ENCODE results near the gene MALAT1.

Gene MALAT1

DNA sequence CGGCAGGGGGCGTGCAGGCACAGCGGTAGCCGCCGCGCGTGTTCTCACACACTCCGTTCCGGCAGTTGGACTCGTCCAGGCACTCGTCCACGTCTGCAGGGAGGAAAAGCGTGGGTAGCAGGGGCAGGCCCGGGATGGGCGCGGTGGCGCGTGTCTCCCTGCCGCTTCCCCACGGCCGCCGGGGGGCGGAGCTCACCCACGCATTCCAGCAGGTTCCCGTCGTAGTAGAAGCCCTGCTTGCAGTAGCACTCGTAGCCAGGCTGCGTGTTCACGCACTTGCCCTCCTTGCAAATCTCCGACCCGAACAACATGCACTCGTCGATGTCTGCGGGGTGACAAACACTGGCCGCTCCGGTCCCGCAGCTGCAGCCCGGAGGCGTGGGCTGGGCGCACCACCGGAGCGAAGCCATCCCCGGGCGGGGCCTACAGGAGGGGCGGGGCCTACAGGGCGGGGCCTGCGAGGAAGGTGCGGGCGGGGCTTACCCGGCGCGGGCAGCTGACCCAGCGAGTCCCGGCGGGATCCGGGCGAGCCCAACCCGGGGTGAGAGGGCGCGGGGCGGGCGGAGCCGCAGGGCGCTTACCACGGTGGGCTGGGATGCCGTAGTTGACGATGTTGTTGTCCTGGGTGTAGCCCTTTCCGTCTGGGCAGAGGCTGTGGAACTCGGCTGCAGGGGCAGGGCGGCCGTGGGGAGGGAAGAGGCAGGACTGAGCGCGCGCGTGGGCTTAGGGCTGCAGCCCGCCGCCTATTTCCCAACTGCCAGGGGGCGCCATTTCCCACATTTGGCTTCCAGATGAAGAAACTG is 41.6 kb downstream of the MALAT1 start:
- DNase-seq = peak; percentile 87

DNA sequence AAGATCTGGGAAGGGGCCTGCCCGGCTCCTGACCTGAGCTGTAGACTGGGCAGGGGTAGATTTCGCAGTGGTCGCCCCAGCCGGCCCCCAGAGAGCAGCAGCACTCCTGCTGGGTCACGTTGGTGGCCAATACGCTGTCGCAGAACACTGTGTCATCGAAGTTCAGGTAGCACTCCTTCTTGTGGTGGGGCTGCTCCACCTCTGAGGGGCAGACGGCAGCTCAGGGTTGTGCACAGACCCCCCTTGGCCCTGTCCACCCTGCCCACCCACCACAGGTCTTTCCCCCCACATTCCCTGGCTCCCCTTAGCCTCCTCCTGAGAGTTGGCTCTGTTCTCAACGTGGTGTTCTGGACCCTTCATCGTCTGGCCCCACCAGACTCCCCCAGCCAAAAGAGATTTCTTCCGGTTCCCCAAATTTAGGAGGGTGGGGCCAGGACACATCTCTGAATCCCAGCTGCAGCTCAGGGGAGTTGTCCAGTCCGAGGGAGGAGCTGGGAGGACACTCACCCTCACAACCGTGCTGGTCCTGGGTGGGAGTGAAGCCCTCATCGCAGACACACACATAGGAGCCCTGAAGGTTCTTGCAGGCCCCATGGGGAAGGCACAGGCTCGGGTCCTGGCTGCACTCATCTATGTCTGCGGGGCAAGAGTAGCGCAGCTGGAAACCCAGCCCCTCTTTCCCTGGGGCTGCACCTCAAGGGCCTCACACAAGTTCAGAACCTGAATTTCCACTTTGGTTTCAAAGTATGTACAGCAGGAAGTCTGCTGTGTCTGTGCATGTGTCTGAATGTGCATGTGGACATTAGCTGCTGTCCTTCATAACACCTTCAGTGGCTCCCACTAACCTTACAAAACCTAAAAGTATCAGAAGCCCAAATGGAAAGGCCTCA is 42.5 kb downstream of the MALAT1 start:
- no peak for DNase-seq

DNA sequence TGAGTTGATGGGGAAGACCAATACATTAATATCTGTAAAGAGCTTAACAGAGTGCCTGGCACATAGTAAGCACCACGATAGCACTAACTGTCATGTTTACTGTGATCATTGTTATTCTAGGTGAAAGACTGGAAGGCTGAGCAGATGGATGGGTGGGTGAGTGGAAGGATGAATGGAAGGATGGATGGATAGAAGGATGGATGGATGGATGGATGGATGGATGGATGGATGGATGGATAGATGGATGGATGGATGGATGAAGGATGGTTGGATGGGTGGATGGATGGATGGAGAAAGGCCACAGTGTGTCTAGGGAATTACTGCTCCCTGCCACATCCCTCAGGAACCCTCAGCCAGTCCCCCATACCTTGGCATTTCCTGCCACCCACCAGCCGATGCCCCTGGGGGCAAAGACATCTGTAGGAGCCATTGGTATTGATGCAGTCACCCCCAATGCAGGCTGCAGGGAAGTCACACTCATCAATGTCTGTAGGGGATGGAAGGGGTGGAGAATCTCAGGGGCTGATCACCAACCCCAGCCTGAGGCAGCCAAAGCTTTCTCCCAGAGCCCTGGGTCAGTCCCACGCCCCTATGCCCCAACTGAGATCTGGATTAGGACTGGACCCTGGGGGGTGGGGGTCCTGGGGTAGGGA is 44.0 kb downstream of the MALAT1 start:
- no peak for DNase-seq

DNA sequence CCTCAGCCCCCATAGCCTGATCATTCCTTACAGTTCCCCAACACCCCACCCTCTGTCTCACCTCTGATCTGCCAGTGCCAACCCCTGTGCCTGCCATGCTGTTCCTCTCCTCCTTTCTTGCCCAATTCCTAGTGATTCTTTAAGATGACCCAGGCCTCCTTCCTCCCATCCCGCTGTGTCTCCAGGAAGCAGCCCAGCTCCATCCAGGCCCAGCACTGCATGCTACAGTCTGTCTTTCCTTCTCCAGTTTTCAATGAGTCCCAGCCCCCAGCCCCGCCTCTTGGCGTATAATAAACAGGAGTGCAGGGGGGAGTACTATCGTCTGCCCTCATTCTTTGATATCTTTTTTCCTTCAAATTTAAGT is 47.0 kb downstream of the MALAT1 start:
- no peak for DNase-seq

DNA sequence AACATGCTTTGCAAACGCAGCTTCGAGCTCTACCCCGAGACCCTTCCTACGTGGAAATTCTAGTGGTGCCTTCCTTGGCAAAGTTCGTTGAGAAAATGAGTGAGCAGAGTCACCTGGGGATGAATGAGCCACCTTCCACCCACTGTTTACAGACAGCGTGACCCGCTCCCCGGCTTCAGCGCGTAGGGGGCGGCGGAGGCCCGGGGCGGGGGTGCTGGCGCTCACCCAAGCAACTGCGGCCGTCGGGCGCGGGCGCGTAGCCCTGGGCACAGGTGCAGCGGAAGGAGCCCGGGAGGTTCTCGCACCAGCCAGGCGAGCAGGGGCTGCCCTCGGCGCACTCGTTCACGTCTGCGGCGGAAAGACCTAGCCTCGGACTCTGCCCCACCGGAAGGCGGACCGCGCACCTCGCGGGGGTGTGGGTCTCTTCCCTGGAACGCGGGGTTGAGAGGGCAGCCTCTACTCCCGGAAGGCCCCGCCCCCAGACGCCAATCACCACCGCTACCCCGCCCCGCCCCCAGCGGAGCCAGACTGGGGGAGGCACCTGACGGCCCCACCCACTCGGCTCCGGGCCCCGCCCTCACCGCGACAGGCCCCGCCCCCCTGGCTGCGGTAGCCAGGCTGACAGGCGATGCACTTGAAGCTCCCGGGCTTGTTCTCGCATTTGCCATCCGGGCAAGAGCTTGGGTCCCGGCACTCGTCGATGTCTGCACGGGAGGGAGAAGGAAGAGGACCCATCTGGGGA is 47.5 kb downstream of the MALAT1 start:
- DNase-seq = no peak

DNA sequence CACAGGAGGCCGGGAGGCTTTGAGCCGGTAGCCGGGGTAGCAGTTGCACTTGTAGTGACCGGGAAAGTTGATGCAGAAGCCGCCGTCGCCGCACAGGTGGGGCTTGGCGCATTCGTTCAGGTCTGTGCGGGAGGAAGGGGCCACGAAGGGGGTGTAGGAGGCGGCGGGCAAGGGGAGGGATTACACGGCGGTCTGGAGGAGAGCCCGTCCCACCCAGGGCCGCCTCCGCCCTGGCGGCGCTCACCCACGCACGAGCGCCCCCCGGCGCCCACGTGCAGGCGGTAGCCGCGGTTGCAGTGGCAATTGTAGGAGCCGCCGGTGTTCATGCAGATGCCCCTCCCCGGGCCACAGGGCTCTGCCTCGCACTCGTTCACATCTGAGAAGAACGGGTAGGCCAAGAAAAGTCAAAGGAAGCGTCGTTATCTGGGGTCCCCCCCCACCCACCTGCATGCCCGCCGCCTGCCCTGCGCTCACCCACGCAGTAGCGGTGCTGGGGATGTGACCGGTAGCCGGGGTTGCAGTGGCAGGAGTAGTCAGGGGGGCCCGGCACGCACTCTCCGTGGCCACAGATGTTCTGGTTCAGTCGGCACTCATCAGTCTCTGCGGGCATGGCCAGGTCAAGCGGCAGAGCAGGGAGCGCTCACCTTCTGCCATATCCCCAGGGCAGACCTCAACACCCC is 48.7 kb downstream of the MALAT1 start:
- no peak for DNase-seq

DNA sequence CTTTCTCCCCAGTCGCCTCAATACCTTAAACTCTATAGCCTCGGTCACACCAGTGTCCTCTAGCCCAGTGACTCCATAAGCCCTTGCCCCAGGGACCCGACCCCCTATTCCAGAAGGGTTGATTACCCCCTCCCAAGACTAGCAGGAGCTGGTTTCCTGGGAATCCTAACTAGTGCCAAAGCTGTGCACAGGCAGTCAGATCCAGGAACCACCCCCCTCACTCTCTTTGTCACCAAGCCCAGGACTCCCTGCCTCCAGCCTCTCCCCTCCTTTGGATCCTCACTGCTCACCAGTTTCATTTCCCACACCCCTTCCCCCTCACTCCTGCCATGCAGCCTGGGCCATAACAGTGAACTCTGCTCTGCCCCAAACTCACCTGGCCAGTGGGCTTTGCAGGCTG is 49.5 kb downstream of the MALAT1 start:
- DNase-seq = no peak

DNA sequence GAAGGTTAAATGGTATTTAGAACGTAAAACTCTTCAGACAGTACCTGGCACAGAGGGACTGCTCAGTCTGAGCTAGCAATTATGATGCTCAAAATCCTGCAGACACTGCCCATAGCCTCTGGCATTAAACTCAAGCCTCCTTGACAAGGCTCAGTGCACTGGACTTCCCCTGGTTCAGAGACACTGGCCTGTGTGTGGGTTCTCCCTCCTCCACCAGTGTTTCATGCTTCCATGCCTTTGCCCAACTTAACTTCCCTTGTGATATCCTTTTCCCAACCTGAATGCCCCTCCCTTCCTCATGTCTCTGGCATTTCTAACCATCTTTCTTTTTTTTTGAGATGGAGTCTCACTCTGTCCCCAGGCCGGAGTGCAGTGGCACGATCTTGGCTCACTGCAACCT is 50.3 kb downstream of the MALAT1 start:
- no peak for DNase-seq

DNA sequence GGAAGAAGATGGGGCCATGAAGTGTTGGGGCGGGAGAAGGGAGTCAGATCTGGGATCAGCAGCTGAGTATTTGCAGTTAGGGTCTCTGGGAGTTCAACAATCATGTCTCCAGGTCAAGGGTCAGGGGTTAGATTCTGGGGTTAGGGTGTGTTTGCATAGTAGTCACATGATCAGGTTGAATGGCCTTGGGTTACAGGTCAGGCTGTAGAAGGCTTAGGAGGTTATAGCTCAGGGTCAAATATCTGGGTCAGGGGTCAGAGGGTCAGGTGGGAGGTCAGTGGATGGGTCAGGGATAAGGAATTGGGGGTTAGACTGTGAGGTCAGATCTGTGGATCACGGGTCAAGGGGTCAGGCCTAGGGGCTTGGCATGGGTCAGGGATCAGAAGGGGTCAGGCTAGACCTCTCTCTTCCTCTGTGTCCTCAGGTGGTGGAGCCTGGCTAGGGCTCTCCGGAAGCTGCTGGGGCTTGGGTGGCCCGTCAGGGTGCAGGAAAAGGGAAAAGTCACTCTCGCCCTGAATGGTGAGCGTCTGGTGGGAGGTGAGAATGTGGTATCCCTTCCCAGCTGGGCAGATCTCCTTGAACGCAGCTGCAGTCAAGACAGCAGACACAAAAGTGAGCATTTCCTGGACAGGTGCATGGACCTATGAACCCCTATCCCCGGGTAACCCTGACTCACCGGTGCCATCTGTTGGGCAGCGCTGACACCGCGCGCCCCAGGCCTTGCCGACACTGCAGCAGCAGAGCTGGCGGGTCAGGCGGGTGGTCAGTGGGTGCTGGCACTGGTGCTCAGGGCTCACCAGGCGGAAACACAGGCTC is 52.9 kb downstream of the MALAT1 start:
- no peak for DNase-seq

DNA sequence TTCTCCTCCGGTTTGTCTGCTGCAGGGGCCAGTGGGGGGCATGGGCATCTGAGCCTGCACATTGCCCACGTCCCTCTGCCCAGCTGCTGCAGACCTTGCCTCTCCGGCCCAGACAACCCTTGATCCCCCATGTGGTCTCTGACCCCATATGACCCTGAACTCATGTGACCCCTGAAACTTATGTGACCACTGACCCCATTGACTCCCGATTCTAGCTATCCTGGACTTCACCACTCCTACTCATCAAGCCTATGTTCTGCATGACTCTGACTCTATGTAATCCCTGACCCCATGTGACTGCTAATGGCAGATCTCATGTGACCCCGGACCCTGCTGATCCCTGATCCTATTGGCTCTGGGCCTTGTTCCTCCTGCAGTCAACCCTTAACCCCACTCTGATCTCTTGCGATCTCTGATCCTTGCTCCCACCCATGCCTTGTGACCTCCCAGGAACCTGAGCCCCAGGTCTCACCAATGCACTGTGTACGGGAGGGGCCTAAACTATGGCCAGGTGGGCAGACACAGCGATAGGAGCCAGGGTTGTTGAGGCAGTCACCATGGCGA is 53.6 kb downstream of the MALAT1 start:
- DNase-seq = no peak

DNA sequence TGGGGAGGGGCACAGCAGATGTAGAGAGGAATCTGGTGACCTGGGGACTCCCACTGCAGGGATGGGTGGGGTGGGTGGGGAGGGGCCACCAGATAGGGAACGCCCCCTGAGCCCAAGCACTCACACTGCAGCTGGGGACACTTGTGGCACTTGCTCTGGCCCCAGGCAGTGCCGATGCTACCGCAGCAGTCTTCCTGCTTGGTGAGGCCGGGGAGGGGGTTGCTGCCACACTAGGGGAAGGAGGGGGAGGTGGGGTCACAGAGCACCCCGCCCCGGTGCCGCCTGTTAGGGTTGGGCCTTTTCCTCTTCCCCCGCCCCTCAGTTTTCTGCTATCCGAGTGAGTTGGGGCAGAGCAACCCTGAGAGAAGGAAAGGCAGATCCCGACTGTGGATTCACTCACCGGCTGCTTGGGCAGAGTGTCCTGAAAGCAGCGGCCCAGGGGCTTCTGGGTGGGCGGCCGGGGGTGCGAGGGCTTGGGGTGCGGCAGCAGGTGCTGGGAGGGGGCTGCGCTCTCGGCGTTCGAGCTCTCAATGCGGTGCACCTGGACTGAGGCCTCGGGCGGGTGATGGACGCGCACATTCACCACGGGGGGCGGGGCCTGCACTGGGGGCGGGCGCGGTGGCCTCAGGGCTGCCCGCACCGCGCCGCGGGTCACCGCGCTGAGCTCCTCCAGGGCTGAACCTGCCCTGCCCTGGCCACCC is 54.6 kb downstream of the MALAT1 start:
- no peak for DNase-seq

DNA sequence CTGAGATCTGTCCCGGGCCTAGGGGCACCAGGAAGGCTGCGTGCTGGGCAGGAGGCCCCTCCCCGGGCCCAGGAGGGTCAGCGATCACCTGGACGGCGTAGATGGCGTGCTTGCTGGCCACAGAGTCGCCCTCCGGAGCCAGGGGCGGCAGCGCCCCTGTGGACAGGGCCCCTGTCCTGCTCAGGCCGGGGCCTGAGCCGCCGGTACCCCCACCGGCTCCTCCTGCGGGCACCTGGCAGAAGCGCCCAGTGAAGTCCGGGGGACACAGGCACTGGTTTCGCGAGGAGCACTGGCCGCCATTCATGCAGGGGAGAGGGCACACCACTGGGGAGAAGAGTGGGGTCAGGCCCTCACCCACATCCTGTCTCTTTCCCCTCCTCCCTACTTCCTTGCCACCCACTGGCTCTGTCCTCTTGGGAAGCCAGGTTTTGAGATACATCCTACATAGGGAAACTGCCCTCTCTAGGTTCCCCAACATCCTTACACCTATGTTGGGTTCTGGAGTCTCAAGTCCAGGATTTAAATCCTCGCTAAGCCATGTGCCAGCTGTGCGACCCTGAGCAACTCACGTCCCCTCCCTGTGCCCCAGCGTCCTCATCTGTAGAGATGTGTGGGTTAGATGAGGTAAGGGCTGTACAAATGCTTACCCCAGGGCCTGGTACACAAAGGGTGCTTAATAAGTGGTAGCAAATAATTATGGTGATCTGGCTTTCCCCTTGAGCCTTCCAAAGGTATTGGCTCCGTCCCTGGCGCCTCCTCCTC is 55.4 kb downstream of the MALAT1 start:
- no peak for DNase-seq

DNA sequence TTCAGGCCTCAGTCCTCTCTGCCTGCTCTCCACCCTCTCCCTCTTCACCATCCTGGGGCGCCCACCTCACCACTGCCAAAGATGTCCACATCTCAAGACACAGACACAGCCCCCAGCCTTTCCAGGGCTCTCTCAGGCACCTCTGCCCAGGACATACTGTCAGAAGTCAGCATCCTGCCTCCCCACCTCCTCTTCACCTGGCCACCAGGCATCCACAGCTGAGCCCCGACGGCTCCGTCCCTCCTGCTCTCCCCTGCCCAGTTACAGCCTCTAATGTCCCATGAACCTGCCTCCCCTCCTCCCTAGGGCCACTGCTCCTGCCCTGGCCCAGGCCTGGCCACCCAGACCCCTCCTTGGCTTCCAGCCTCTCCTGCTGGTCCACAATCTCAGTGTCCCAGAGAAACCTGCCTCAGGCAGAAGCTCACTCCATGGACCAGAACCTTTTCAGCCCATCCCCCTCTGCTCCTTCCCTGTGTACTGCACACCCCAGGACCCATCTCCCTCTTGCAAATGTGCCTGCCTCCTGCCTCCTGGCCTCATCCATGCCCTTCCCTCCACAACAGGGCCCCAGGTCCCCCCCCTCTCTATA is 56.1 kb downstream of the MALAT1 start:
- no peak for DNase-seq

DNA sequence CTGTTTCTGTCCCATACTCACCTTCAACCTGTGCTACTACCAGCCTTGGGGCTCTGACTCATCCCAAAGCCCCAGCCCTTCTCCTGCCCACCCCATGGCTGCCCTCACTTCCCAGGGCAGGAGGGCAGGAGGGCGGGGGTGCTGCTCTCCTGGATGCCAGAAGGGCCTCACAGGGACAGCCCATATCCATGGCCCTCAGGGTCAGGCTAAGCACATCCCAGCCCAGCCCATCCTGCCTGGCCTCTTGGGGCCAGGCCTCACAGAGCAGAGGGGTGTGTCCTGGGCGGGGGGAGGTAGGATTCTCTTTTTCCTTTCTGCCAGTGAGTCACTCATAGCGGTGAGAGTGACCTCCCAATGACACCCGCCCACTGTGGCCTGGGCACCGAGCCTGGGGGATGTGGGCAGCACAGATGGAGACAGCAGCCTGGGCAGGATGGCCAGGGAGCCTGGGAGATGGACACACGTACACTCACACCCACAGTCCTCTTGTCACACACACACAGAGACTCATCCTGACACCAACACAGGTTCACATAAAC is 56.9 kb downstream of the MALAT1 start:
- peak; percentile 95 for DNase-seq
